ENCODE data around the gene FOXP1. TPM values are rescaled to one million over a fixed set of nuclear protein-coding genes. Genes with fewer than 3 reads are reported as not detected.
A peak's percentile ranks its signal among the peaks of the same experiment; 100 is the strongest.

FOXP1 gene
- polyA plus RNA-seq, 4 donors, result 4.9 to 66.5 (median 15.3) TPM

GRCh38 chr3:71118436-71118835, 465.1 kb downstream of the FOXP1 start:
- Histone ChIP-seq H3K27me3 (ENCODE audit: control insufficient read depth in 3 of 3, insufficient read depth in 3 of 3, low read length in 3 of 3) (no peaks in the 10 kb centered on the region), H3K36me3 (ENCODE audit: control insufficient read depth in 3 of 3, insufficient read depth in 2 of 3, low read depth in 1 of 3, low read length in 3 of 3) (peaks cover 0 to 21% (median 2%) of the 10 kb centered on the region in 3 donors), H3K4me3 (ENCODE audit: low read depth in 1 of 3, low read length in 3 of 3) (no peak overlapping the region), H3K4me1 (ENCODE audit: control insufficient read depth in 3 of 3, insufficient read depth in 2 of 3, low read depth in 1 of 3, low read length in 2 of 3) (peaks cover 4 to 27% (median 12%) of the 10 kb centered on the region in 3 donors), H3K27ac (ENCODE audit: low read depth in 1 of 3, low read length in 2 of 3) (no peak overlapping the region), H3K9me3 (ENCODE audit: control insufficient read depth in 2 of 2, insufficient read depth in 1 of 2, low read depth in 1 of 2, low read length in 1 of 2) (no peaks in the 10 kb centered on the region)
- 90 to 98% (median 95%) methylated on average over 4 of the region's 4 CpGs for WGBS, 3 donors
- DNase-seq (no peak), FAIRE-seq (no peak)

DNA sequence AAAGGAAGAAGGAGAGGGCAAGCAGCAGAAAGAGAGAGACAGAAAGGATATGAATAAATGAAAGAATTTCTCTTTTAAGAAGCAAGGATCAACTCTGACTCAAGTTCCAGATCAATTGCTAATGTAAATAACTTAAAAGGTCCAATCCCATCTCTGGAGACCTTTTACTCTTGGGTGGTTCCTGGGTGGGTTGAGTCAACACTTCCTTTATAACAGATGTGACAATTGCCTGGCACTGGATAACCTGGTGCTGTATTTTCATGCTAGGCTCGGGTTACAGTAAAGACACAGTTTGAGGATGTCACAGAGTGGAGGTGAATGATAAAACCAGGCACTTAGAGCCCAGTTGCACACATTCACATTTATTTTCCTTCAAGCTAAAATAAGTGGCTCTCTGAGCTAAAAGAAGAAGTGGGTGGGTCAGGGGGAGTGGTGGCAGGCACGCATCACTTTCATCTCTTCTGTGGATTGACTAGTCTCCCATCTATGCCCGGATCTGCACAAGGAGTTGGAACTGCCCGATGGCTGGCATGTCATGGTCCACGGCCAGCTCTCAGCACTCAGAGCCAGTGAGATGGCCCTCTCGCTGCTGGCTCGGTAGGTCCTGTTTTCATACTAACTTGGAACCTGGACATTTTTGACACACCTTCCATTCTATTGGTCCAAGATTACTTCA, 465.8 kb downstream of the FOXP1 start:
- H3K36me3 ChIP-seq (ENCODE audit: control insufficient read depth in 3 of 3, insufficient read depth in 2 of 3, low read depth in 1 of 3, low read length in 3 of 3), result peaks cover 0 to 20% (median 2%) of the 10 kb centered on the region in 3 donors
- no peak overlapping the region for H3K27ac ChIP-seq (ENCODE audit: low read depth in 1 of 3, low read length in 2 of 3)
- 77 to 88% (median 85%) methylated on average over 7 of the region's 7 CpGs for WGBS, 3 donors
- H3K4me1 ChIP-seq (ENCODE audit: control insufficient read depth in 3 of 3, insufficient read depth in 2 of 3, low read depth in 1 of 3, low read length in 2 of 3), result peaks cover 4 to 27% (median 12%) of the 10 kb centered on the region in 3 donors
- FAIRE-seq (no peak), DNase-seq (peak in 1 of 2 donors; percentile 33)
- H3K27me3 ChIP-seq (ENCODE audit: control insufficient read depth in 3 of 3, insufficient read depth in 3 of 3, low read length in 3 of 3), result no peaks in the 10 kb centered on the region
- H3K9me3 ChIP-seq (ENCODE audit: control insufficient read depth in 2 of 2, insufficient read depth in 1 of 2, low read depth in 1 of 2, low read length in 1 of 2), result no peaks in the 10 kb centered on the region
- H3K4me3 ChIP-seq (ENCODE audit: low read depth in 1 of 3, low read length in 3 of 3), result no peak overlapping the region

- Histone ChIP-seq H3K27ac (ENCODE audit: low read depth in 1 of 3, low read length in 2 of 3) (no peak overlapping the region), H3K9me3 (ENCODE audit: control insufficient read depth in 2 of 2, insufficient read depth in 1 of 2, low read depth in 1 of 2, low read length in 1 of 2) (no peaks in the 10 kb centered on the region), H3K4me3 (ENCODE audit: low read depth in 1 of 3, low read length in 3 of 3) (no peak overlapping the region), H3K4me1 (ENCODE audit: control insufficient read depth in 3 of 3, insufficient read depth in 2 of 3, low read depth in 1 of 3, low read length in 2 of 3) (peaks cover 0 to 24% (median 8%) of the 10 kb centered on the region in 3 donors), H3K36me3 (ENCODE audit: control insufficient read depth in 3 of 3, insufficient read depth in 2 of 3, low read depth in 1 of 3, low read length in 3 of 3) (peaks cover 3 to 30% (median 6%) of the 10 kb centered on the region in 3 donors), H3K27me3 (ENCODE audit: control insufficient read depth in 3 of 3, insufficient read depth in 3 of 3, low read length in 3 of 3) (no peaks in the 10 kb centered on the region)
- WGBS, 3 donors, result 79 to 94% (median 88%) methylated on average over 8 of the region's 8 CpGs
- no peak for DNase-seq
- no peak for FAIRE-seq
Observed at GRCh38 chr3:71114610-71115009, 468.9 kb downstream of the FOXP1 start.

DNA sequence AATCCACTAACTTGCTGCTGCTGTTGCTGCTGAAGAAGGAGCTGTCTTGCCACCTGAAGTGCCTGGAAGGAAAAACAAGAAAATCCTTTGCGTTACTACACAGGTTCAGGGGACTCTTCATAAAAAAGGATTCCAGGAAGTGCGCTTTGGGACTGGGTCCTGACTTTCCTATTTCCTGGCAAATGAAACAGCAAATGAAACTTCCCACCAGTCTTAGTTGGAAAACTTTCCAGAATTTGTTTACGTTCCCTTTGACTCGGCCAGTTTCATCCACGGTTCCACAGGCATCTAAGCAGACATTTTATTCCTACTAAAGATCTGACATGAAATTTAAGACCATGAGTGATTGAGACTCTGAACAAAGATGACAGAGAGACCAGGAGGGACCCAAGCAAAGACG, 471.0 kb downstream of the FOXP1 start:
- FAIRE-seq, result no peak
- H3K36me3 ChIP-seq (ENCODE audit: control insufficient read depth in 3 of 3, insufficient read depth in 2 of 3, low read depth in 1 of 3, low read length in 3 of 3), result peaks cover 3 to 33% (median 5%) of the 10 kb centered on the region in 3 donors
- H3K4me3 ChIP-seq (ENCODE audit: low read depth in 1 of 3, low read length in 3 of 3), result no peak overlapping the region
- no peaks in the 10 kb centered on the region for H3K27me3 ChIP-seq (ENCODE audit: control insufficient read depth in 3 of 3, insufficient read depth in 3 of 3, low read length in 3 of 3)
- peaks cover 2 to 10% (median 8%) of the 10 kb centered on the region in 3 donors for H3K4me1 ChIP-seq (ENCODE audit: control insufficient read depth in 3 of 3, insufficient read depth in 2 of 3, low read depth in 1 of 3, low read length in 2 of 3)
- WGBS, 3 donors, result 50 to 82% (median 76%) methylated on average over 6 of the region's 6 CpGs
- no peaks in the 10 kb centered on the region for H3K9me3 ChIP-seq (ENCODE audit: control insufficient read depth in 2 of 2, insufficient read depth in 1 of 2, low read depth in 1 of 2, low read length in 1 of 2)
- DNase-seq, result no peak
- peak overlapping the region in 2 of 3 donors; percentile 40 to 59 for H3K27ac ChIP-seq (ENCODE audit: low read depth in 1 of 3, low read length in 2 of 3)

GRCh38 chr3:71111784-71112440, 471.6 kb downstream of the FOXP1 start:
- H3K9me3 ChIP-seq (ENCODE audit: control insufficient read depth in 2 of 2, insufficient read depth in 1 of 2, low read depth in 1 of 2, low read length in 1 of 2), result no peaks in the 10 kb centered on the region
- peaks cover 2 to 8% (median 3%) of the 10 kb centered on the region in 3 donors for H3K4me1 ChIP-seq (ENCODE audit: control insufficient read depth in 3 of 3, insufficient read depth in 2 of 3, low read depth in 1 of 3, low read length in 2 of 3)
- FAIRE-seq (no peak), DNase-seq (no peak)
- 66 to 79% (median 79%) methylated on average over 6 of the region's 6 CpGs for WGBS, 3 donors
- H3K27me3 ChIP-seq (ENCODE audit: control insufficient read depth in 3 of 3, insufficient read depth in 3 of 3, low read length in 3 of 3), result no peaks in the 10 kb centered on the region
- H3K27ac ChIP-seq (ENCODE audit: low read depth in 1 of 3, low read length in 2 of 3), result no peak overlapping the region
- peaks cover 3 to 32% (median 5%) of the 10 kb centered on the region in 3 donors for H3K36me3 ChIP-seq (ENCODE audit: control insufficient read depth in 3 of 3, insufficient read depth in 2 of 3, low read depth in 1 of 3, low read length in 3 of 3)
- no peak overlapping the region for H3K4me3 ChIP-seq (ENCODE audit: low read depth in 1 of 3, low read length in 3 of 3)

DNA sequence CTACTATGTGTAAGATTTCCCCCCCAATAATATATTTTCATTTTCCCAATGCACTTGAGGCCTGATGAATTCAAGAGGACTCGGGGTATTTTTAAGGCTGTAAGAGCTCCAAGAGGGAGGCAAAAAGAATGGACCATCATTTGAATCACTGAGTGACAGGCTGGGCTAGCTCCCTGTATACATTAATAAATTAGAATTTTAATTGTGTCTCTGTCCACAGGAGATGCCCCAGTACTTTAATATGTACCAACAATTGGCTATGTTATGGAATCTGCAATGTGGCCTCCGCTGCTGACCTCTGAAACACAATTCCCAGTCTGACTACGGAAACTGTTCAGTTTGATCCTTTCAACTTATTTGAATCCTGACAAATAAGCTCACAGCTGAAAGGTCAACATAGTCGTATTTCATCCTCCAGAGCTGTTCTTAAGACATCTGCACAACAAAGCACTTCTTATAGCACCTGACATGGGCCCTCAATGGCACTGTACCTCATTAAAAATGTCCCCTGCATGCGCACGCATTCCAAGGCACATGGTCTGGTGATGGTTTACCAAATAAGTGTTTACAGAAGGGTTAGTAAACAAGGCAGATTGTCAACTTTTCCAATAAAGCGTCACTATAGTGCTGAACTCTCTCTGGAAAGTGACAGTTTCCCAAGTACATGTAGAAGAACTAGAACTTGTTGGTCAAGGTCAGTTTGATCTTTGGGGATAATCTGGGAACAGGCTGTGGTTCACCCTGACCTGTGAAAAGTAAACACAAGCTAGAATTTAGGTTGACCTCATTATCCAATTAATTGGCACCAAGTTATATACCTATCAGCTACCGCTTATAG, 472.9 kb downstream of the FOXP1 start:
- Histone ChIP-seq H3K36me3 (ENCODE audit: control insufficient read depth in 3 of 3, insufficient read depth in 2 of 3, low read depth in 1 of 3, low read length in 3 of 3) (peaks cover 3 to 35% (median 5%) of the 10 kb centered on the region in 3 donors), H3K4me3 (ENCODE audit: low read depth in 1 of 3, low read length in 3 of 3) (no peak overlapping the region), H3K27ac (ENCODE audit: low read depth in 1 of 3, low read length in 2 of 3) (no peak overlapping the region), H3K27me3 (ENCODE audit: control insufficient read depth in 3 of 3, insufficient read depth in 3 of 3, low read length in 3 of 3) (no peaks in the 10 kb centered on the region), H3K4me1 (ENCODE audit: control insufficient read depth in 3 of 3, insufficient read depth in 2 of 3, low read depth in 1 of 3, low read length in 2 of 3) (peaks cover 2 to 8% (median 3%) of the 10 kb centered on the region in 3 donors), H3K9me3 (ENCODE audit: control insufficient read depth in 2 of 2, insufficient read depth in 1 of 2, low read depth in 1 of 2, low read length in 1 of 2) (no peaks in the 10 kb centered on the region)
- DNase-seq (no peak), FAIRE-seq (no peak)
- 83 to 88% (median 84%) methylated on average over 8 of the region's 8 CpGs for WGBS, 3 donors

DNA sequence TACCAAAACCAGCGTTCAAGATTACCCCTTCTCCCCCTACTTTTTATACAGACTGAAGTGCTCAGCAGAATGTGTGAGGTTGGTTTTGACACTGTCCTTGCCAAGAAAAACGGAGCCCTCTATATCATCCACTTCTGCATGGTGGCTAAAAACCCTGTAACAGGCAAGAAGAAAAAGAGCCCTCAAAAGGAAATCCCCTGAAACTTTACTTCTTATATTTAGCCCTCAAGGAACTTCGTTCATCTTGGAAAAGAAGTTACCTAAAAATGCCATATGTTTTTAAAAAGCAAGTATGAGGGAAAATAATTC, 473.6 kb downstream of the FOXP1 start:
- no peak for FAIRE-seq

GRCh38 chr3:71109241-71109976, 474.1 kb downstream of the FOXP1 start:
- WGBS, 3 donors, result 63 to 84% (median 84%) methylated on average over 8 of the region's 8 CpGs
- peaks cover 3 to 31% (median 5%) of the 10 kb centered on the region in 3 donors for H3K36me3 ChIP-seq (ENCODE audit: control insufficient read depth in 3 of 3, insufficient read depth in 2 of 3, low read depth in 1 of 3, low read length in 3 of 3)
- H3K4me1 ChIP-seq (ENCODE audit: control insufficient read depth in 3 of 3, insufficient read depth in 2 of 3, low read depth in 1 of 3, low read length in 2 of 3), result peaks cover 2 to 8% (median 3%) of the 10 kb centered on the region in 3 donors
- DNase-seq (no peak), FAIRE-seq (no peak)
- H3K9me3 ChIP-seq (ENCODE audit: control insufficient read depth in 2 of 2, insufficient read depth in 1 of 2, low read depth in 1 of 2, low read length in 1 of 2), result no peaks in the 10 kb centered on the region
- peak overlapping the region in 2 of 3 donors; percentile 34 to 53 for H3K27ac ChIP-seq (ENCODE audit: low read depth in 1 of 3, low read length in 2 of 3)
- no peaks in the 10 kb centered on the region for H3K27me3 ChIP-seq (ENCODE audit: control insufficient read depth in 3 of 3, insufficient read depth in 3 of 3, low read length in 3 of 3)
- H3K4me3 ChIP-seq (ENCODE audit: low read depth in 1 of 3, low read length in 3 of 3), result no peak overlapping the region

More for the DNA sequence above, 473.6 kb downstream of the FOXP1 start:
- peaks cover 3 to 34% (median 5%) of the 10 kb centered on the region in 3 donors for H3K36me3 ChIP-seq (ENCODE audit: control insufficient read depth in 3 of 3, insufficient read depth in 2 of 3, low read depth in 1 of 3, low read length in 3 of 3)
- H3K4me1 ChIP-seq (ENCODE audit: control insufficient read depth in 3 of 3, insufficient read depth in 2 of 3, low read depth in 1 of 3, low read length in 2 of 3), result peaks cover 2 to 8% (median 3%) of the 10 kb centered on the region in 3 donors
- no peak for DNase-seq
- H3K27me3 ChIP-seq (ENCODE audit: control insufficient read depth in 3 of 3, insufficient read depth in 3 of 3, low read length in 3 of 3), result no peaks in the 10 kb centered on the region
- H3K27ac ChIP-seq (ENCODE audit: low read depth in 1 of 3, low read length in 2 of 3), result peak overlapping the region in 2 of 3 donors; percentile 15 to 34
- no peak overlapping the region for H3K4me3 ChIP-seq (ENCODE audit: low read depth in 1 of 3, low read length in 3 of 3)
- H3K9me3 ChIP-seq (ENCODE audit: control insufficient read depth in 2 of 2, insufficient read depth in 1 of 2, low read depth in 1 of 2, low read length in 1 of 2), result no peaks in the 10 kb centered on the region
- 55 to 79% (median 67%) methylated on average over 3 of the region's 3 CpGs for WGBS, 3 donors

All from small intestine (tissue), 7 donors.